ENCODE results near the gene LGR4. TPM values are rescaled to one million over a fixed set of nuclear protein-coding genes. Genes with fewer than 3 reads are reported as not detected.

The LGR4 gene
- total RNA-seq, 4 donors from 2014 or later, result 28.7 to 165 (median 120) TPM

- Histone ChIP-seq H3K9me3 (no peaks in the 10 kb centered on the region), H3K4me3 (no peak overlapping the region), H3K27me3 (no peaks in the 10 kb centered on the region), H3K27ac (no peak overlapping the region), H3K4me1 (peaks cover 0 to 5% (median under 1%) of the 10 kb centered on the region in 4 donors), H3K36me3 (peaks cover 0 to 14% (median 4%) of the 10 kb centered on the region in 4 donors)
- 92 to 94% methylated on average over 2 of the region's 2 CpGs for WGBS, 2 donors (ENCODE audit: low coverage in 1 of 2)
- TF ChIP-seq EP300 (IDR thresholded peaks at IDR 0.05; ENCODE audit: low read depth) (no peak), POLR2AphosphoS5 (IDR thresholded peaks at IDR 0.05) (no peak), POLR2A (IDR thresholded peaks at IDR 0.05) (no peak)
- TF ChIP-seq, protein P1, sequence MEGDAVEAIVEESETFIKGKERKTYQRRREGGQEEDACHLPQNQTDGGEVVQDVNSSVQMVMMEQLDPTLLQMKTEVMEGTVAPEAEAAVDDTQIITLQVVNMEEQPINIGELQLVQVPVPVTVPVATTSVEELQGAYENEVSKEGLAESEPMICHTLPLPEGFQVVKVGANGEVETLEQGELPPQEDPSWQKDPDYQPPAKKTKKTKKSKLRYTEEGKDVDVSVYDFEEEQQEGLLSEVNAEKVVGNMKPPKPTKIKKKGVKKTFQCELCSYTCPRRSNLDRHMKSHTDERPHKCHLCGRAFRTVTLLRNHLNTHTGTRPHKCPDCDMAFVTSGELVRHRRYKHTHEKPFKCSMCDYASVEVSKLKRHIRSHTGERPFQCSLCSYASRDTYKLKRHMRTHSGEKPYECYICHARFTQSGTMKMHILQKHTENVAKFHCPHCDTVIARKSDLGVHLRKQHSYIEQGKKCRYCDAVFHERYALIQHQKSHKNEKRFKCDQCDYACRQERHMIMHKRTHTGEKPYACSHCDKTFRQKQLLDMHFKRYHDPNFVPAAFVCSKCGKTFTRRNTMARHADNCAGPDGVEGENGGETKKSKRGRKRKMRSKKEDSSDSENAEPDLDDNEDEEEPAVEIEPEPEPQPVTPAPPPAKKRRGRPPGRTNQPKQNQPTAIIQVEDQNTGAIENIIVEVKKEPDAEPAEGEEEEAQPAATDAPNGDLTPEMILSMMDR (IDR thresholded peaks at IDR 0.05), result no peak
- DNase-seq, result no peak
- intact Hi-C loops (cut with DNase I; ENCODE audit: low total_unique reads), result no loop called here
- in situ Hi-C loops (cut with MboI; ENCODE audit: low pct_ligation_motif_present in 1 of 4, low pct_unique_long_range_greater_than_20kb in 1 of 4, low sequenced_read_pairs in 3 of 4), result no loop called here
Measured at GRCh38 chr11:27375370-27375769, 97.2 kb downstream of the LGR4 start.

DNA sequence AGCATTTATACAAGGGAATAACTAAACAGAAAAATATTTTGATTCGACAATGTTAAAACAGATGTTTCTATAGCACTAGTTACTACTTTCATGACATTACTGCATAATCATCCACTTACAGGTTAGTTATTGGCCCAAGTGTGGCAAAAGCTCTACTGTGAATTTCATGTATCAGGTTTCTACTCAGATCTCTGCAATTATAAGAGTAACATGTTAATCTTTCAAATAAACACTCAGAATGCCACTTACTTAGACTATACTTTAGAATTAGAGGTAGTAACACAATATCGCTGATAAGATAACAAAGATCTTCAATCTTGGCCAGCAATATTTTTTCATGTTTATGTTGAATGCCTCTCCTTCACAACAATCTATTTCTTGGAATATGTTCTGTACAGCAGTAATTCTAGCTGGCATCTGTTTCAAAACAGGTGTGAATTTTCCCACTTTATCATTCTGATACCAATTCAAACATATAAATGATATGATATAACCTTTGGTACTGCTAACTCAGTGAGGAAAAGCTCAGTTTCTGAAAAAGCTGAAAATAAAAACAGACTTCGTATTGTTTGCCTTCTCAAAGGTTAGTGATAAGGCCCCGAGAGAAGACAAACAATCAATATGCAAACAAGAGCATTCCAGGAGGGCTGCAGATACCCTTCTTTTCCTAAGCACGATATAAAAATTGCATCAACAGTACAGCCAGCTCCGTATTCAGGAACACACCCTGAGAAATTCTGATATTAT lies 98.6 kb downstream of the LGR4 start:
- Histone ChIP-seq H3K4me3 (no peak overlapping the region), H3K9me3 (no peaks in the 10 kb centered on the region), H3K36me3 (peaks cover 0 to 14% (median 3%) of the 10 kb centered on the region in 4 donors), H3K4me1 (peaks cover 0 to 5% (median 3%) of the 10 kb centered on the region in 4 donors), H3K27me3 (no peaks in the 10 kb centered on the region), H3K27ac (peak overlapping the region in 1 of 4 donors; percentile 42)
- intact Hi-C loops (cut with DNase I; ENCODE audit: low total_unique reads) (no loop called here), in situ Hi-C loops (cut with MboI; ENCODE audit: low pct_ligation_motif_present in 1 of 4, low pct_unique_long_range_greater_than_20kb in 1 of 4, low sequenced_read_pairs in 3 of 4) (loop anchor here in 1 of 4 donors (25.0 kb wide), 1 partner anchor 88 kb away; the partner anchor contains the start of gene LGR4)
- 43 to 63% methylated on average over 6 of the region's 6 CpGs for WGBS, 2 donors (ENCODE audit: low coverage in 1 of 2)
- TF ChIP-seq EP300 (IDR thresholded peaks at IDR 0.05; ENCODE audit: low read depth) (no peak), POLR2AphosphoS5 (IDR thresholded peaks at IDR 0.05) (no peak), POLR2A (IDR thresholded peaks at IDR 0.05) (no peak)
- TF ChIP-seq, protein P1 (IDR thresholded peaks at IDR 0.05), result no peak
- no peak for DNase-seq

- in situ Hi-C loops (cut with MboI; ENCODE audit: low pct_ligation_motif_present in 1 of 4, low pct_unique_long_range_greater_than_20kb in 1 of 4, low sequenced_read_pairs in 3 of 4) (loop anchor here in 1 of 4 donors (25.0 kb wide), 1 partner anchor 89 kb away; the partner anchor contains the start of gene LGR4), intact Hi-C loops (cut with DNase I; ENCODE audit: low total_unique reads) (no loop called here)
- H3K27ac ChIP-seq, result peak overlapping the region in 1 of 4 donors; percentile 42
- H3K27me3 ChIP-seq, result no peaks in the 10 kb centered on the region
- no peaks in the 10 kb centered on the region for H3K9me3 ChIP-seq
- H3K4me3 ChIP-seq, result no peak overlapping the region
- H3K4me1 ChIP-seq, result peaks cover 0 to 5% (median 3%) of the 10 kb centered on the region in 4 donors
- peaks cover 0 to 14% (median 3%) of the 10 kb centered on the region in 4 donors for H3K36me3 ChIP-seq
- 85 to 86% methylated on average over 3 of the region's 3 CpGs for WGBS, 2 donors (ENCODE audit: low coverage in 1 of 2)
- TF ChIP-seq POLR2AphosphoS5 (IDR thresholded peaks at IDR 0.05), result no peak
- TF ChIP-seq POLR2A (IDR thresholded peaks at IDR 0.05), result no peak
- no peak for TF ChIP-seq EP300 (IDR thresholded peaks at IDR 0.05; ENCODE audit: low read depth)
- TF ChIP-seq, protein P1 (IDR thresholded peaks at IDR 0.05), result no peak
- DNase-seq, result no peak
Measured at GRCh38 chr11:27373392-27373791, 99.2 kb downstream of the LGR4 start.

DNA sequence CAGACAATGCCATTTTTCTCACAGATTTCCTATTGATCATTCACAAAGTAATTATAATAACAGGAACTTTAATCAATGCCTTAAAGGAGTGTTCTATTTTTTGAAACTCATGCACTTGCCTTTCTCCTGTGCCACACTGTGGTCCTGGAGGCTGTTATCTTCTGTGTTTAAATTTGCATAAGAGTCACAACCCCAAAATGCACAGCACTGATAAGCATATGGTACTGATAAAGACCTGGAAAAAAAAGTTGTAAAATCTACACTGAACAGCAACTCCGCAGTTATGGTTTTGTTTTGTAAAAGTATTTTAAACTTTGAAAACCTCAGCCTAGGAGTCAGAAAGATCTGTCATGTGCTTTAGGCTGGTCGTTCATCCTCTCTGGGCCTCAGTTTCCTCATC lies 100.4 kb downstream of the LGR4 start:
- WGBS, 2 donors (ENCODE audit: low coverage in 1 of 2), result 78 to 87% methylated on average over 2 of the region's 2 CpGs
- intact Hi-C loops (cut with DNase I; ENCODE audit: low total_unique reads), result no loop called here
- Histone ChIP-seq H3K27me3 (no peaks in the 10 kb centered on the region), H3K9me3 (no peaks in the 10 kb centered on the region), H3K4me1 (peaks cover 0 to 5% (median 3%) of the 10 kb centered on the region in 4 donors), H3K36me3 (peaks cover 0 to 23% (median 3%) of the 10 kb centered on the region in 4 donors), H3K4me3 (no peak overlapping the region), H3K27ac (no peak overlapping the region)
- TF ChIP-seq, protein P1 (IDR thresholded peaks at IDR 0.05), result no peak
- no peak for TF ChIP-seq EP300 (IDR thresholded peaks at IDR 0.05; ENCODE audit: low read depth)
- no peak for TF ChIP-seq POLR2A (IDR thresholded peaks at IDR 0.05)
- TF ChIP-seq POLR2AphosphoS5 (IDR thresholded peaks at IDR 0.05), result no peak
- in situ Hi-C loops (cut with MboI; ENCODE audit: low pct_ligation_motif_present in 1 of 4, low pct_unique_long_range_greater_than_20kb in 1 of 4, low sequenced_read_pairs in 3 of 4), result loop anchor here in 1 of 4 donors (25.0 kb wide), 1 partner anchor 90 kb away; the partner anchor contains the start of gene LGR4
- DNase-seq, result no peak
